GM19455 (cell line): ENCODE data around the gene GLIS1.

Experiments used
- ATAC-seq: cut with Tn5 transposase; IDR thresholded peaks from one replicate; pipeline ENCODE4 v1.9.1; 2021; ENCODE audit not compliant: unreplicated experiment

The GLIS1 gene

DNA sequence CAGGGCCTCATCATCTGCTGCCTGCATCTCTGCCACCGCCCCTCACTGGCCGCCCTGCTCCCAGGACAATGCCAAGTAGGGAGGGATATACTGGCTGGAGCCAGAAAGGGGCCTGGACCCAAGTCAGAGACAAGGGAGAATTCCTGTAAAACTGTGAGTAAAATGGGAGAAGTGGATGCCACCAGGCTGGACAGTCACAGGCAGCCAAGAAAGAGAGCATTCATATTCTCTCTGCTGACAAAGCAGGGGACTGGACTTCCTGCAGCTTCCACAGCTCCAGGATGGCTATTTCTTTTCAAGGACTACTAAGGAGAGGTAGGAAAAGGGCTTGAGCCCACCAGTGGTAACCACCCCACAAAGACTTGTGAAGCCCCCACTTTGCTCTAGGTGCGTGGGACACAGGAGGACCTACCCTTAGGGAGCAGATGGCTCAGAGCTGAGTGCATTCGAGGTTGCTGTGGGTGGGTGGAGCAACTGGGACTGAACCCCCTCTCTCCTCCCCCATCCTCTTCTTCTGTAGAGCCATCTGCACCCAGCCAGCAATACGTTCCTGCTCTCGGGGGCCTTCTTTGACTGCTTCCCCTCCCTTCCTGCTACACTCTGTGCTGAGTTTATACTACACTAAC is 57.5 kb downstream of the GLIS1 start:
- no peak for ATAC-seq

DNA sequence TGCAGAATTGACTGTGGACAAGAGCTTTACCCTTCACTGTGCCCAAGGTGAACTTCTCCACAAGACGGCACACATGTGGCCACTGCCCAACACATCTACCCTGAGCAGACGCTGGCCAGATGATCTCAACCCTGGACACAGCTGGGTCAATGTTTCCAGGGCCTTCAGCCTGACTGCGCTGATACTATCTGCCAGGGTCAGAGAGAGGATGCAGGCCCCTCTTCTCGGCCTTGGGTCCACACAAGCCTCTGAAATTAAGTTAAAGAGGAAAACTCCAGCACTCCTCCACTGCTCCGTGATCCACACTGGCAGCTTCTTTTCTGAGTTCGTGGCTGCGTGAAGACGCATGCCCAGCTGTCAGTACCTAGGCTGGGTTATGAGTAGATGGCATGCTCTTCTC is 58.1 kb downstream of the GLIS1 start:
- no peak for ATAC-seq

DNA sequence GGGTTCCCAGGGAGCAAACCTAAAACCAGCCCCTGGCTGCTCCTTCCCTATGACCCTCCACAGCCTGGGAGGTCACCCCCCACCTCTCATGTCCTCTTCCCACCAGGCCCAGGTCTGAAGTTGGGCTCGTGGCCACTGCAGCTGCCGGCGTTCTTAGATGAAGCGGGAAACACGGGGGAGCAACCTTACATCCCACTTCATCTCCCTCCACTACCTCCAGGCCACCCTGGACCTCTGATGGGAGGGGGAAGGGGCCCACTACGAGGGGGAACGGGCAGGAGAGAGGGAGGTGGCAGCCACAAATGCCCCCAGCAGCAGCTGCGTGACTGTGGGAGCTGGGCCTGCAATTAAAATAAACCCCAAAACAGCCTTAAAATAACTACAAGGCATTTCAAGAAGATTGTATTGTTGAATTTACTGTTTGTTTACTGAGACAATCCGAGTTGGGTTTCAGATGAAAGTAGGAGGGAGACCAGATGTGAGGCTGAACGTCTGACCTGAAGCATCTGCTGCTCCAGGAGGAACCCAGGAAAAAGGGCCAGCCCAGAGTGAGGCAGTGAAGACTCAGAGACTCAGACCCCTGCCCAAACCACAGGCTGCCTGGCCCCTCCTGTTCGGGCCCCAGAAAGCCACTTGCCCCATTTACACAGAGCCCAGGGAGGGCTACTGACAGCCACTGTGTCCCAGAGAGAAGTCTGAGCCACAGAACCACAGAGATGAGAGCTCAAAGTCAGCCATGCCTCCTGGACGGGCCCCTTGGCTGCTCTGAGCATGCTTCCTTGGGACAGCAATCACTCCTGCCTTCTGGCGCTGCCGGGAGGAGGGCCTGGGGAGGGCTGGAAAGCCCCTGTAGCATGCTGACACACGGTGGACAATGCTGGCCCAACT is 59.8 kb downstream of the GLIS1 start:
- ATAC-seq, result no peak

DNA sequence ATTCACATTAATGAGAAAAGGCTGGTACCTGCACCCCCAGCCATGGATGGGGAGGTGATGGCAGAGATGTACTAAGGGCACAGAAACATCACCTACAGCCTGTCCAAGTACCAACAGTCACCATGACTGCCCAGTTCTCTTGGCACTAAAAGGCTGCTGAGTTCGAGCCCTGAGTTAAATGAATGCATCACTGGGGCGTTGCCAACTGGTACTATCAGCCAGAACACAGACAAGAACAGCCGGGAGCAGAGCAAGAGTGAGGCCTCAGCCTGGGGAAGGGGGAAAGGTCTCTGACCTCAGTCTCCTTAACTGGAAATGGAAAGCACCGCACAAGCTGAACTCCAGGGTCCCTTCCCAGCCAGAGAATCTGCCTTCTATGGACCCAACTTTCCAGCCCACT is 60.5 kb downstream of the GLIS1 start:
- no peak for ATAC-seq

DNA sequence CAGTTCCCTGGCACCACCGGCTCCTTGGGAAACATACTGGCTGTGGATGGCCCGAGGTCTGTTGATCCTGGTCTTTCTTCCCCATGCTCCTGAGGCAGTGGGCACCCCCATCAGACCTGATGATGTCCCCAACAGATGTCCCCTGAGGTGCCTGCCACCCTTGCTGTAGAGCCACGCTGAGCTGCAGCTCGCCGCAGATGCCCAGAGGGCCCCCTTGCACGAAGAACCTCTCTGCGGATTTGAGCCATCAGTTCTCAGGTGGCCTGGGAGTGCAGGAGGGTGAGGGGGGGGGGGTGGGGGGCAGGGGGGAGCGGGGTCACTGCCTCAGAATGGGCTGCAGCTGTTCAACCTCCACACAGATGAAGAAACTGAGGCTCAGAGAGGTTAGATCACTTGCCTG is 60.9 kb downstream of the GLIS1 start:
- ATAC-seq, result no peak

DNA sequence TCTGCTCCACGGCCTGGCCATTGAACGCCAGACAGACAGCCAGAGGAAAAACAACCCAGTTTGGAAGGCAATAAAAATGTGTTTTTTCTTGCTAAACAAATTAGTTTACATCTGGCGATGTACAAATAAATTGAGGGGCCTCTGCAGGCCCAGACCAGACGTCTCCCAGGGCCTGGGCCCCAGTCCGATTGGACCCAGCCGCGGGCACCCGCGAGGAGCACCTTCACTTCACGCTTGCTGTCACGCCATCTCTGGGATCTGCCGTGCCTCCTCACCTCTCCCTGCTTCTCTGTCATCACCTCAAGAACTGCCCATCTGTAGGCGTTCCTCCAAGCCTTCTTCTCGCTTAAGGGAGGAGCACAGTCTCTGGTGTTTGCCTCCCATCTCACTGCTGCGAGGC is 61.5 kb downstream of the GLIS1 start:
- no peak for ATAC-seq

DNA sequence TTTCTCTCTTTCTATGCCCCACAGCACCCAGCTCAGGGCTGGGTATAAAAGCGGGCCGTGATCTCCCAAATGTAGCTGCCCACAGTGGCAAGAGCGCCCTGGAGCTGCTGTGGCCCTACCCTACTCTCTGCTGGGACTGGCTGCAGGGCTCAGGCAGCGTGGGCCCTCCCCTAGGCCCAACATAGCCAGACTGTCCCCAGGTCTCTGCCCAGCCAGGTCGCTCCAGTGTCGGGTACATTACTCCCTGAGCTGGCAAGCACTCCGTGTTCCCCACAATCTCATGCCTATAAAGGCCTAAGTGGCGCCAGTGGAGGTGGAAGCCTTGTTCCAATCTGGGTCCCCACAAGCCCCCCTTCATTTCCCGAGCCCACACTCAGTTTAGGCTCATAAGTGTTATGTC is 66.2 kb downstream of the GLIS1 start:
- ATAC-seq, result no peak

DNA sequence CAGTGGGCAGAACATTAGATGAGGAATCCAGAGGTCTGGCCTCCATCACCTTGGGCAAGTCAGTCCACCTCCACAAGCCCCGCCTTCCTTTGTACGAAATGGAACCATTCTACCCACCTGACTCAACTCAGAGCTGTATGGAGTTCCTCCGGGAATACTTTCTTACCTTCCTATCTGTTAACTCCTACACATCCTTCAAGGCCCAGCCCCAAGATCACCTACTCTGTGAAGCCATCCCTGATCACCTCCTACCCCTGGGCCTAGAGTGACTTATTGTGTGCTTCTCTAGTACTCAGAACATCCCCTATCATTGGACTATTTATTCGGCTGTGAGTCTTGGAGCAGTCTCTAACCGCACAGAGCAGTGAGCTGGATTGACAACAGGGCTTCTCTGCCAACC is 66.7 kb downstream of the GLIS1 start:
- ATAC-seq, result no peak

DNA sequence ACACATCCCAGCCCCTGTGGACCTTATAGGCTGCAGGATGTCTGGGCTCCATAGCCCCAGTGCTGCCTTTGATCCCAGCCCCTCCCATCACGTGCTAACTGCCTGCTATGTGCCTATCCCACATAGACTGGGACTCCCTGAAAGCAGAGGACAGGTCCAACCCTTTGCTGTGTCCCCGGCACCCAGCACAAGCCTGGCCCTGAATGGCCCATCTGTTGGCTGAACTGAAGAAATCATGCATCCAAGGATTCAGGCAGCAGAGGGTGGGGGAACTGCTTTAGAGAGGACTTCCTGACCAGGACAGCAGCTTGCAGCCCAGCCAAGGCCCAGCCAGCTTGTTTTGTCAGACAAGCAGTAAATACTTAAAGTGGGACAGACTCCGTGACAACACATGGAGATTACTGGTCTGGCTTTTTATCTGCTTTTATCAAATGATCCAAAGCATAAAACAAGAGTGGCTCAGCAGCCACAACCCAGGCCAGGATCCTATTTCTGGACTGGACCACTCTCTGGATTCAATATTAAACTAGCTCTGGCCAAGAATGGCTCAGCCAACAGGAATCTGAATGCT is 69.3 kb downstream of the GLIS1 start:
- ATAC-seq, result no peak

DNA sequence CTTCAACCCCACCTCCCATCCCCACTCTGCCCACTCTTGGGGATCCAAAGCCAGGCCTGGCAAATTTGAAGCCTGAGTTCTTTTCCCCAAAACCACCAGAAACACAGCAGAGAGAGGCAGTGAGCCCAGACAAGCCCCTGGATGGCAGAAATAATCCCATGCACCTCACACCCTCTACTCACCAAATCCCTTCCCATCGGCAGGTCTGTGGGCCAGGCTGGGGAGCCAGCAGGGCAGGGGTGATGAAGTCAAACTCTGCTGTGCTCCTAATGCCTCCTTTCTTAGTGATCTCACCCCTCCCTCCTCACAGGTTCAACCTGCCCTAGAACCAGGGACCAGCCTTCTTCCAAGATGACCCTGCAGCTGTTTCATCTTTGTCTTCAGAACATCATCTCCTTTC is 72.4 kb downstream of the GLIS1 start:
- no peak for ATAC-seq

DNA sequence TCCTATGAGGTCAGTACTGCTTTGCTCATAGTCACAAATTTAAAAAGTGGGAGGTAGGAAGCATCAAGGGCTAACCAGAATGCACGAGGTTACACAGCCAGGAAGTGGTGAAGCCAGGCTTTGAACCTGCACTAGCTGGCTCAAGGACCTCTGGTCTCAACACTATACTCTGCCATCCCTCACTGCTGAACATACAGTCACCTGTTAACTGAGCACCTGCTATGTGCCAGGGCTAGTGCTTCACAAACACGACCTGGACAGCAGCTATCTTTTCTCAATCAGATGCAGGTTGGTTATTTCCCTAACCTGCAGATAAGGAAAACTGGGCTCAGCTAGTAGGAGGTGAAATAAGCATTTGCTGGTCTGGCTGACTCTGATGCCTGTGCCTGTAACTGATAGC is 73.0 kb downstream of the GLIS1 start:
- ATAC-seq, result no peak

DNA sequence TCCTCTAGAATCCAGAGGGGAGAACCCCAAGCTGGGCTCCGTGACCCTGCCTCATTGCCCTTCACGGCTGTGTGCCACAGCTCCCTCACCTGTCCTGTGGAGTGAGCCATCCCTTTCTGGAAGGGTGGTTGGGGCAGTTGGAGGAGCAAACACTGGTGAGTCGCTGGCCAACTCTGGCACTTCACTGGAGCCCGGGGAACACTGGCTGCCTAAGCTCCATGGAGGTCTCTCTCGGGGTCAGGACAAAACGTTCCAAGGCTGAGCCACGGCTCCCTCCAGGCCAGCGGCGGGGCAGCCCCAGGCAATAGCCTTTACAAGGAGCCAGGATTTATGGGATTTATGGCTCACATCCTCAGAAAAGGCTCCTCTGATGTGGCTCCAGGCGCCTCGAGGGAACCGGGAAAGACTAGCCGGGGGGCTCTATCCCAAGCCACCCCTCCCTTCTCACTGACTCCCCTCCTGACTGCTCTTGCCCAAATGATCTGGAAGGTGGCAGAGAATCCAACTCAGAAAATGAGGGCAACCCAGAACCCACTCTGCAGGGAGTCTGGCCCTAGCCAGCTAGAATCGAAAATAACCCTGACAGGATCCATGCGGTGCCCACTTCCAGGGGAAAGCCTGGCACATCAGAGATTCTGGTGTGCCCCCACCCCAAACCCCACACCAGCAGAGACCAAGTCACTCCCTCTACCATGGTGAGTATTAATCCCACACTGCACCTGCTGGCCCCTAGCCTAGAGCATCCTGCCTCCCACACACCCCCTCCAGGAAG is 75.2 kb downstream of the GLIS1 start:
- no peak for ATAC-seq

DNA sequence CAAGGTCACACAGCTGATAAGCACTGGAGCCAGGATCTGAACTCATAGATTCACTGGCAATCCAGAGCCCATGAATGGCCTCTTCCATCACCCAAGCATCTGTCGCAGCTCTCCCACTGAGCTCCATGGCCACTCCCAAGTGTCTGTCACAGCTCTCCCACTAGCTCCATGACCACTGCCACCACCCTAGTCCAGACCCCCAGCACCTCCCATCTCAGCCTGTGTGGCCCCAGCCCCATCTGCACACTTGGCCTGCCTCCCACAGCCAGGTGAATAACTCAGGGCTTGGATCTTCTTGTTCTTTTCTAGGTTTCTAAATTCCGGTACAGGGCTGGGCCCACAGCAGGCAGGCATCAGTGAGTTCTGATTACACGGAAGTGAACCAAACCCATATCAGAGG is 76.0 kb downstream of the GLIS1 start:
- no peak for ATAC-seq

DNA sequence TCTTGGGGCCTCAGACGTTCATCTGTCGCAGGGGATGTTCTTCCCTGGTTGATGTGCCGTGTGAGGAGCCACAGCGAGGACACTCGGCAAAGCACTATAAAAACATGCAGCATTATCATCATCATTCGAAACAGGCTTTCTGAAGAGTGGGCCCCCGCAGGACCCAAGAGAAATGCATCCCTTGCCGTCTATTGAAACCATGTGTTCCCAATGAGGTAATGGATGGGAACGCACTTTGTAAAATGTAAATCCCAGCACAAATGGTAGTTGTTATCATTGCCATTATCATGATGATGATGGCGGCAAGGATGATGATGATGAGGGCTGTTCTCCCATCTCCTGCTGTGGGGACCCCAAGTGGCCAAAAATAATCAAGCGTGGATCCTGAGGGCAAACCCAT is 76.8 kb downstream of the GLIS1 start:
- no peak for ATAC-seq

DNA sequence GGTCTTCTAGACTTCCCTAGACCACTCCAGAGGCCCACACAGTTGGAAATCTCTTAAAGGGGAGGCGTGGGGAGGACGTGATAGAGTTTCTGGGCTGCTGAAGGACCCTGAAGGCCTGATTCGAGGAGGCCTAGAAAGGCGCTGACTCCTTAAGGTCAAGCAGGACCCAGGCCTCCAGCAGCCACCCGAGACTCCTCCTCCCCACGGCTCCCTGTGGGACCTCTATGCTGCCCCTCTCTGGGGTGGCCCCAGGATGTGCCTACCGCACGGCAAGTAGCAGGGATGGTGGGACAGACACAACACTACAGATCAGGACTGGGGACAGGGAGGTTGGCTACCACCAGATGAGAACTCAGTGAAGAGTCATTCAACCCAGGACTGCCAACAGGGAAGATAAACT is 77.5 kb downstream of the GLIS1 start:
- ATAC-seq, result no peak

DNA sequence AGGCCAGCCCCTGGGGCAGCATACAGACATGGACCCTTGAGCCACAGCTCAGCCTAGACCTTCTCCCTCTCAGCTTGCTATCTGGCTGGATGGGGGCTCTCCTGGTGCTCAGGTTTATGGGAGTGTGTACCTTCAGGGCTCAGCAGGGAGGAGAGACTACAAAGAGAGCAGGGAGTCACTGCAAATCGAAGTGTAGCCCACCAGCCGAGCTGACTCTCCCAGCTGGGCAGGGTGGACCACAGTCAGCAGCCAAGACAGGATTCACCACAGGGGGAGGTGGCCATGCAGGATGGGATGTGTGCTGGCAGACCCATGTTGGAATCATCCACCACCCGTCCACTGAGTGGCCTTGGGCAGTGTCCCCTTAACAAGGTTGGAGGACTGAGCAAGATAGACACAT is 78.3 kb downstream of the GLIS1 start:
- ATAC-seq, result no peak

DNA sequence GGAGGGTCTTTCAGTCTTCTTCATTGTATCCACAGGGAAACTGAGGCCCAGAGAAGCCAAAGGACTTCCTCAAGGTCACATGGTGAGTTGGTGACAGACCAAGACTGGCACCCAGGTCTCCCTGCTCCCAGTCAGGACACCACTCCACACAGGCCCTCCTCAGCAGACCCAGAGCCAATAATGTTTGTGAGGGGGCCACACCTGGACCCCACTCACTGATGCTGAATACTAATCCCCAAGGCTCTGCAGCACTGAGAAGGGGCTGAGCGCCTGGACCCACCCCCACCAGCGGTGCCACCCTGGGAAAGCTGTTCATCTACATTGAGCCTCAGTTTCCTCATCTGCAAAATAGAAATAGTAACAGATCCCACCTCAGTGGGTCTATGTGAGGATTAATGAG is 79.5 kb downstream of the GLIS1 start:
- no peak for ATAC-seq

DNA sequence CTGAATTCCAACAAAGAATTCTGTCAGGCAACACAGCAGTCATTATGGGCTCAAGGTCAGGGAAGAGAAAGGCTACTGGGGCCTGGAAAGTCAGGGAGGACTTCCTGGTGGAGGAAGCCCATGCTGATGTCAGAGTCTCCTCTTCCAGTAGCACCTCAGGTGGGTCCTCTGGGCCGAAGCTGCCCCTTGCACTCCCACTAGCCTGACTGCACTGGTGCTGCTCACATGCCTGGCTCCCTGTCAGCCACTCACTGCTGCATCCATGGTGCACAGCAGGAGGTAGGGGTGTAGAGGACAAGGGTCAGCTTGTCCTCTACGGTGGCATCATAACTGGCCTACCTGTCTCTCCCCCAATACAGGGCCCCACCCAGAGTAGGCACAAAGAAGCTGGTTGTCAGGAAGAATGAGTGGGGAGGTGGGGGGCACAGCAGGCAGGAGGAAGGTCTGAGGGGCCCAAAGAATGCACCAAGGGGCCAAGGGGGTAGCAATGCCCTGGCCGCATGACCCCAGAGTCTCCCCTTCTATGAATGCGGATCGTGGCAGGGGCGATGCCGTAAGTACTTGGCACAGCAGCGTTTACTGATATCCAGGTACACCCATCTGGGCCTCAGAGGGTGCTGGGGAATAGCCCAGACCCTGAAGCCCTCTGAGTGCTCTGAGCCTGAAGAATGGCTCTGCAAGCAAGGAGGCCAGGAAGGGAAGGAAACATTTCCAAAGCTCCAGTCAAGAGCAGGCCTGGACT is 80.3 kb downstream of the GLIS1 start:
- no peak for ATAC-seq

DNA sequence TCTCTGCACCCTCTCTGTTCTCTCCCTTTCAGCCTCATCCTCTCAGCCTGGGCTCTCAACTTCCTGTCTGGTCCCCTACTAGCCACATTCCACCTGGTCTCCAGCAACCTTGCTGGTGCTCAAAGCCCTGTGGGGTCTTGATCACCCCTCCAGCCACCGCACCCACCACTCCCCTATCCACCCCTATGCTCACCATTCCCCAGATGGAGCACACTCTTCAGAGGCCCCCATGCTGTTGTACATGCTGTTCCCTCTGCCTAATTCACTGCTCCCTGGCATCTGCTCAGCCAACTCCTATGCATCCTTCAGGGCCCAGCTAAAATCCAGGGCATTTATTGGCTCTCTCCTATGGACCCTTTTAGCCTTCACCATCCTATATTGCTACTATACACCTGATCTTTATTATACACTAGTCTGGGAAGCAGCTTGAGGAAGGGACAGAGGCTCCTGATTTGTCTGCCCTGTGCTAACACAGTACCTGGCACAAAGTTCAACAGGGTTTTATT is 81.0 kb downstream of the GLIS1 start:
- ATAC-seq, result no peak

DNA sequence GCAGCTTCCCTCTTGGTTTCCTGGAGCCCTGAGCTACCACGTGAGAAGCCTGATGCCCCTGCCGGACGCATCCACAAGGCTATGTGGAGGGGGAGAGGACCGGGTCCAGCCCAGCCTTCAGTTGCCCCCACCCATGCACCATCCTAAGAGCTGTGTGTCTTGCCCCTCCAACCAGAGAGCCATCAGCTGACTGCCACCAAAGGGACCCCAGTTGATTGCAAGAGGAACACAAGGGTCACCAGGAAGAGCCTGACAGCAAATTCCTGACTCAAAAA is 81.5 kb downstream of the GLIS1 start:
- ATAC-seq, result no peak
